C4-2B (cell line): ENCODE data around the gene ZNF48.
A peak's percentile ranks its signal among the peaks of the same experiment; 100 is the strongest.

Source experiments
- H3K27ac ChIP-seq: fragments of 450-650 bp; 2 replicates; pipeline ENCODE4 v1.5.1; 2017
- CTCF ChIP-seq: fragments of 450-650 bp; conservative IDR thresholded peaks from 2 replicates; pipeline ENCODE4 v1.5.1; 2017; ENCODE audit warnings: mild to moderate bottlenecking
- ZFX ChIP-seq: fragments of 450-650 bp; IDR thresholded peaks from 2 replicates; pipeline ENCODE4 v1.6.1; 2017

The ZNF48 gene

GRCh38 chr16:30395155-30395991, at the start of gene ZNF48:
Gene ZNF48 (plus strand): TSS chr16:30395420. CDS start chr16:30395795, 375 bp downstream.
- peak; percentile 63 for TF ChIP-seq ZFX
- peak; percentile 89 for TF ChIP-seq CTCF
- H3K27ac ChIP-seq: peak within 1 kb of the TSS; percentile 93

GRCh38 chr16:30346286-30346685, 48.9 kb upstream of the ZNF48 start:
- H3K27ac ChIP-seq: no peak overlapping the region
- no peak for TF ChIP-seq CTCF
- TF ChIP-seq ZFX: no peak

- H3K27ac ChIP-seq: no peak overlapping the region
- TF ChIP-seq ZFX (no peak), CTCF (no peak)
Observed at GRCh38 chr16:30348113-30348512, 47.1 kb upstream of the ZNF48 start.

GRCh38 chr16:30348929-30349328, 46.3 kb upstream of the ZNF48 start:
- no peak overlapping the region for H3K27ac ChIP-seq
- TF ChIP-seq CTCF: no peak

DNA sequence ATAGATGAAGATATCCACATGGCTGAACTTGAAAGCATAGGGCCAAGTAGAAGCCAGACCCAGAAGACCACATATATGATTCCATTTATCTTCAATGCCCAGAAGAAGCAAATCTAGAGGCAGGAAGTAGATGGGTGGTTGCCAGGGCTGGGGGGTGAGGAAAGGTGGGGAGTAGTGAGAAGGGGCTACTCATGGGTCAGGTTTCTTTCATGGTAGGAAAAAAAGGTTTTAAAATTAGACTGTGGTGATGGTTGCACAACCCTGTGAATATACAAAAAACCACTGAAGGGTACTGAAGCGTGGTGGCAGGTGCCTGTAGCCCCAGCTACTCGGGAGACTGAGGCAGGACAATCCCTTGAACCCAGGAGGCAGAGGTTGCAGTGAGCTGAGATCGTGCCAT, 45.5 kb upstream of the ZNF48 start:
- no peak overlapping the region for H3K27ac ChIP-seq
- TF ChIP-seq CTCF: no peak
- TF ChIP-seq ZFX: no peak

- no peak overlapping the region for H3K27ac ChIP-seq
- TF ChIP-seq ZFX (no peak), CTCF (no peak)
Observed at GRCh38 chr16:30350134-30350871, 44.9 kb upstream of the ZNF48 start.

- H3K27ac ChIP-seq: no peak overlapping the region
- TF ChIP-seq ZFX (no peak), CTCF (no peak)
Observed at GRCh38 chr16:30351001-30351441, 44.2 kb upstream of the ZNF48 start.
